Muscle layer of duodenum (tissue), 2 donors: ENCODE data around the gene ANKS3.
"Not testable (repeated sequence)": the region's sequence is repeated elsewhere in the genome, so short reads cannot be mapped to it uniquely, and the experiment has no call there.

Source experiments
- H3K27ac ChIP-seq: one replicate; pipeline ENCODE4 v1.7.0; 2013; ENCODE audit warnings: mild to moderate bottlenecking, low read length
- H3K27me3 ChIP-seq: one replicate; pipeline ENCODE4 v1.7.0; 2013; ENCODE audit warnings: low read depth, mild to moderate bottlenecking, control low read depth, low read length
- H3K36me3 ChIP-seq, 2 donors: one replicate each; pipeline ENCODE4 v1.7.0; 2013; ENCODE audit warnings: low read length in 2 of 2, control low read depth in 1 of 2, mild to moderate bottlenecking in 1 of 2; ENCODE audit not compliant: insufficient read depth in 2 of 2, control insufficient read depth in 1 of 2
- H3K4me1 ChIP-seq, 2 donors: one replicate each; pipeline ENCODE4 v1.7.0; 2013; ENCODE audit warnings: low read length in 2 of 2, mild to moderate bottlenecking in 2 of 2, control low read depth in 1 of 2, moderate library complexity in 1 of 2; ENCODE audit not compliant: insufficient read depth in 2 of 2, control insufficient read depth in 1 of 2
- H3K4me3 ChIP-seq, 2 donors: one replicate each; pipeline ENCODE4 v1.7.0; 2013; ENCODE audit warnings: low read length in 2 of 2, low read depth in 1 of 2, mild to moderate bottlenecking in 1 of 2
- H3K9me3 ChIP-seq, 2 donors: one replicate each; pipeline ENCODE4 v1.7.0; 2013; ENCODE audit warnings: low read length in 2 of 2, control low read depth in 1 of 2, mild to moderate bottlenecking in 1 of 2; ENCODE audit not compliant: control insufficient read depth in 1 of 2
- donor health status: healthy.

The ANKS3 gene

DNA sequence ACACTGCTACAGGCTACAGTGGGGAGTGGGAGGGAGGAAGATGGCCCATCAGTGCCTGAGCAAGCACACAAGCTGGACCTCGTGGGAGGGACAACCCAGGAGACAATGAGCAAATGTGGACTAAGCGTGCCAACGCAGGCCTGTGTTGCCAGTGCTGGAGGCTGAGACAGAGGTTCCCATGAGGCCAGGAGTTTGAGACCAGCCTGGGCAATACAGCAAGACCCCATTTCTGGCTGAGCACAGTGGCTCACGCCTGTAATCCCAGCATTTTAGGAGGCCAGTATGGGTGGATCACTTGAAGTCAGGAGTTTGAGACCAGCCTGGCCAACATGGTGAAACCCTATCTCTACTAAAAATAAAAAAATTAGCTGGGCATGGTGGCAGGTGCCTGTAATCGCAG, 4.3 kb upstream of the ANKS3 start:
- not testable (repeated sequence) for H3K36me3 ChIP-seq, H3K9me3 ChIP-seq, H3K4me3 ChIP-seq, H3K27ac ChIP-seq, H3K27me3 ChIP-seq
- peaks cover 0 to 20% of the 10 kb centered on the region in 2 donors for H3K4me1 ChIP-seq

DNA sequence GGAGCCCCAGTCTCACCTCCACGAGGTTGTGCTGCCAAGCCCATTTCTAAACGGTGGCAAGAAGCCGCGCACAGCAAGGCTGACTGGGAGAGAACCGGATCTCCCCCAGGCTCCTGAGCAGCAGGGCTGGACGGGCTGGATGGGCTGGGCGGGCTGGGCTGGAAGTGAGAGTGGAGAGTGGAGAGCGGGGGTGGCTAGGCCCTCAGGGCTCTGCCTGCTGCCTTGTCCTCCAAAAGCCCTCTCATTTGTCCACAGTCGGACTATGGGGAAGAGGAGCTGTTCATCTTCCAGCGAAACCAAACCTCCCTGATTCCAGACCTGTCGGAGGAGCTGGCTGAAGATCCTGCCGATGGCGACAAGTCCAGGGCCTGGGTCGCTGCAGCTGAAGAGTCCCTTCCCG, 3.5 kb upstream of the ANKS3 start:
- Histone ChIP-seq H3K27me3 (no peaks in the 10 kb centered on the region), H3K4me1 (peaks cover 0 to 16% of the 10 kb centered on the region in 2 donors), H3K36me3 (peaks cover 0 to 3% of the 10 kb centered on the region in 2 donors), H3K27ac (no peak overlapping the region), H3K4me3 (no peak overlapping the region), H3K9me3 (no peaks in the 10 kb centered on the region)

DNA sequence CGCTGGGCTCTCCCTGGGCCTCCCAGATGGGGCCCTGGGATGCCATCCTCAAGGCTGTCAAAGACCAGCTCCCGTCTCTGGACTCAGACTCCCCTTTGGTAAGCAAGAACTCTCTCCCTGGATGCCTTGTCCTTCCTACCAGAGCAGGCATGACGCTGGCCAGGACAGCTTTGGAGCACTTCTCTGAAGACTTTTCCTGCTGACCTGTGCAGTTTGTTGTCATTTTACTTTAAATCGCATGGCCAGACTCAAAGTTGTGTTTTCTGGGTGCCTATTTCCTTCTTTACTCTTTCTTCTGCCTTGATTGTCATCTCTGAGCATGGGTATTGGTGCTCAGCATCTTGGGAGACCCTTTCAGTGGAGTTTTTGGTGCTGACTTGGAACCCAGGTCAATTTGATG, 2.5 kb upstream of the ANKS3 start:
- Histone ChIP-seq H3K36me3 (peaks cover 0 to 3% of the 10 kb centered on the region in 2 donors), H3K9me3 (no peaks in the 10 kb centered on the region), H3K27me3 (no peaks in the 10 kb centered on the region), H3K27ac (no peak overlapping the region), H3K4me3 (no peak overlapping the region), H3K4me1 (peaks cover 0 to 16% of the 10 kb centered on the region in 2 donors)

DNA sequence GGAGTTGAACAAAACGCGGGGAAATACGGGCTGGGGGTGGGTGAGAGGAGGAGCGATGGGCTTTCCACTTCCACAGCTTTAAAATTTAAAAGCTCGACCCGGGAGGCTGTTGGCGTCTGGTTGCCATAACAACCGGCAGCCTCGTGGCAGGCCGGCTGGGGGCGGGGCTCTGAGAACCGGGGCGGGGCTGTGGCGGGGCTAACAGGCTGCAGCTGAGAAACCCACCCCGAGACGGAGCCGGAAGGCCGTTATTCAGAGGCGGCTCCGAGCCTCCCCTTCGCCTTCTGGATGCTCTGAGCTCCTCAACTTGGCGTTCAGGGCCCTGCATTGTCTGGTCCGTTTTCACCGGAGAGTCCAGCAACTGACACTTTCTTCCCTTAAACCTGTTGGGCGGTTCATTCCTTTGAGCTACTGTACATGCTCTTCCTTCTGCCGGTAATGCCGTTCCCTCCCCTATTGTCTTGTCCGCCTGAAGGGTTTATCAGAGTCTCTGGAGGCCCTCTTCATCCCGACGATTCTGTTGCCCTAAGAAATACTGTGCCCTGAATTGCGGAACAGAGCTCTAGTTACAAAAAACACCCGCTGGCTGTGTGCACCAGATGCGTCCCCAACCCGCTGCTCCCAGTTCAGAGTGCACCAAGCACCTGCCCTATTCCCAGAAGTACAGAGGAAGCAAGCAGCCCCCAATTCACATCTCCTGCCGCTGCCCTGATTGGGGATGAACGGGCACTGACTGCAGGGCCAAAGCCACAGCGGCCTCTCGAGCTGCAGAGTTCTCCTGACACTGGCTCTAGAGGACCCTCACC, 862 bp upstream of the ANKS3 start:
- Histone ChIP-seq H3K27ac (peak overlapping the region; percentile 71), H3K36me3 (peaks cover 5 to 12% of the 10 kb centered on the region in 2 donors), H3K4me3 (peak overlapping the region; percentile 90 to 100), H3K9me3 (no peaks in the 10 kb centered on the region), H3K4me1 (peaks cover 0 to 16% of the 10 kb centered on the region in 2 donors), H3K27me3 (no peaks in the 10 kb centered on the region)

DNA sequence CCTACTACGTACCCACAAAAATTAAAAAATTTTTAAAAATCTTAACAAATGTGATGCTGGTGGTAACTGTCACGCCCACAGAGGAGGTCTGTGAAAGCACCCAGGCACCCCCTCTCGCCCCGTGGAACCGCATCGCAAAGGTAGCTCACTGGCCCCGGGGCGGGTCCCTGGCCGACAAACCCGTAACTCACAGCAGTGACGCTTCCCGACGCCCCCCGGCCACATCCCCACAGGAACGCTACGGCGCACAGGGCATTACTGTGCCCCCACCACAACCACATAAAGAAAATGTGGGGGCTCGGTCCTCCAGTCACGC, 366 bp downstream of the ANKS3 start:
- Histone ChIP-seq H3K27me3 (no peaks in the 10 kb centered on the region), H3K9me3 (no peaks in the 10 kb centered on the region), H3K4me3 (peak overlapping the region; percentile 90 to 100), H3K4me1 (peaks cover 0 to 16% of the 10 kb centered on the region in 2 donors), H3K27ac (no peak overlapping the region), H3K36me3 (peaks cover 8 to 20% of the 10 kb centered on the region in 2 donors)

DNA sequence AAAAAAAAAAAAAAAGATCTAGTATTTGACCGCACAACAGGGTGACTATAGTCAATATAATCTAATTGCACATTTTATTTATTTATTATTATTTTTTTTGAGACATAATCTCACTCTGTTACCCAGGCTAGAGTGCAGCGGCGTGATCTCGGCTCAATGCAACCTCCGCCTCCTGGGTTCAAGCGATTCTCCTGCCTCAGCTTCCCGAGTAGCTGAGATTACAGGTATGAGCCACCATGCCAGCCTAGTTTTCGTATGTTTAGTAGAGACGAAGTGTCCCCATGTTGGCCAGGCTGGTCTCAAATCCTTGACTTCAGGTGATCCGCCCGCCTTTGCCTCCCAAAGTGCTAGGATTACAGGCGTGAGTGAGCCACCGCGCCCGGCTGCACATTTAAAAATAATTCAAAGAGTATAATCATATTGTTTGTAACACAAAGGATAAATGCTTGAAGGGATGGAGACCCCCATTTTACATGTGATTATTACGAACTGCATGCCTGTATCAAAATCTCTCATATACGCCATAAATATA, 794 bp downstream of the ANKS3 start:
- no peaks in the 10 kb centered on the region for H3K27me3 ChIP-seq
- H3K27ac ChIP-seq: no peak overlapping the region
- H3K4me1 ChIP-seq: peaks cover 0 to 16% of the 10 kb centered on the region in 2 donors
- peaks cover 10 to 25% of the 10 kb centered on the region in 2 donors for H3K36me3 ChIP-seq
- peak overlapping the region; percentile 90 to 100 for H3K4me3 ChIP-seq
- no peaks in the 10 kb centered on the region for H3K9me3 ChIP-seq

DNA sequence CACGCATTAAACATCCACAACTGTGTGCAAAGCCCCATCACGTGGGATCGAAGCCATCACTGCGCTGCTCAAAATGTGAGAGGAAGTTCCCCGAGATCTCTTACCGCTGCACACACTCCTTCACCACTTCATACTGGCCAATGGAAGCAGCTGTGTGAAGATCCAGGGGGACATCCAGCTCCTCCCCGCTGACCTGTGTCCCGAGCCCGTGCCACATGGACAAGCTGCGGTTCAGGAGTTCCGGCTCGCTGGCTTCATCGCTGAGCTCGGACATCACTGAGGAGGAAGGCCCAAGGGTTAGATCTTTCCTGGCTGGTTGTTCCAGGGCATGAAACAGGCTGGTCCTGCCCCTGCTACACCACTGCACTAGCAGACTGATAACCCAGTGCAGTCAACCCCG, 4.2 kb downstream of the ANKS3 start:
- Histone ChIP-seq H3K27ac (no peak overlapping the region), H3K36me3 (peaks cover 18 to 49% of the 10 kb centered on the region in 2 donors)

DNA sequence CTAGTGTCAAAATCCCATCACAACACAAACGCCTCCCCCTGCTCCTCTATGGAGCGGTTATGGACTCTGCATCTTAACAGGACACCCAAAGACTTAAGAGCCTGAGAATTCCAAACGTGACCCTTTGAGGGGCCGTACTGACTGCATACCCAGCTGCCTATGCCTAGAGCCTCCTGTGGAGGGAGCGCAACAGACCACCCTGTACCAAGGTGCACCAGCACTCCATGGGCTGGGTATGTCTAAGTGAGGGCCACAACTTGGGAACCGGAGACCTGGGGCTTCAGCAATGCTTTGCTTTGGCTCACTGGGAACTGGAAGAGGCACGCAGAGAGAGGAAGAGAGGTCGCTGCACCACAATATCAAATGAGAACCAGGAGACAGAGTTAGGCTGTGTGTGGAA, 5.4 kb downstream of the ANKS3 start:
- H3K4me1 ChIP-seq: peaks cover 0 to 5% of the 10 kb centered on the region in 2 donors
- peaks cover 24 to 56% of the 10 kb centered on the region in 2 donors for H3K36me3 ChIP-seq
- H3K27ac ChIP-seq: no peak overlapping the region
- H3K9me3 ChIP-seq: no peaks in the 10 kb centered on the region
- no peaks in the 10 kb centered on the region for H3K27me3 ChIP-seq
- no peak overlapping the region for H3K4me3 ChIP-seq

More for the DNA sequence above, 4.2 kb downstream of the ANKS3 start:
- no peaks in the 10 kb centered on the region for H3K27me3 ChIP-seq
- H3K4me3 ChIP-seq: no peak overlapping the region
- no peaks in the 10 kb centered on the region for H3K9me3 ChIP-seq
- peaks cover 0 to 6% of the 10 kb centered on the region in 2 donors for H3K4me1 ChIP-seq

DNA sequence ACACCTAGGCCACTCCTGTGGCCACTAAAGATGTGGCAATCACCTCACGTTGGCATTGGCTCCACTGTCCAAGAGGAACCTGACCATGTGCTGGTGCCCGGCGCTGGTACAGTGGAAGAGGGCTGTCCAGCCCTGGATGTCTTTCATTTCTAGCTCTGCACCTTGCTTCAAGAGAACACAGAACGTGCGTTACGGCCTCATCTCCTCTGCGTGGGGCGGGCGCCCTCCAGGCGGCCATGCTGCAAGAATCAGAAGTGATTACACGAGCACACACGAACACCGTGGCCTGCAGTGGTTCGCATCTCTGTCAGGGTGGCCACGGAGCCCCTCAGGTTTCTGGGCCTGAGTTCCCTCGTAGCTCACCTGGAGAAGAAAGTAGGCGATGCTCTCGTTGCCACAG, 7.5 kb downstream of the ANKS3 start:
- Histone ChIP-seq H3K9me3 (no peaks in the 10 kb centered on the region), H3K4me1 (no peaks in the 10 kb centered on the region), H3K36me3 (peaks cover 30 to 61% of the 10 kb centered on the region in 2 donors), H3K4me3 (no peak overlapping the region), H3K27ac (no peak overlapping the region), H3K27me3 (no peaks in the 10 kb centered on the region)

DNA sequence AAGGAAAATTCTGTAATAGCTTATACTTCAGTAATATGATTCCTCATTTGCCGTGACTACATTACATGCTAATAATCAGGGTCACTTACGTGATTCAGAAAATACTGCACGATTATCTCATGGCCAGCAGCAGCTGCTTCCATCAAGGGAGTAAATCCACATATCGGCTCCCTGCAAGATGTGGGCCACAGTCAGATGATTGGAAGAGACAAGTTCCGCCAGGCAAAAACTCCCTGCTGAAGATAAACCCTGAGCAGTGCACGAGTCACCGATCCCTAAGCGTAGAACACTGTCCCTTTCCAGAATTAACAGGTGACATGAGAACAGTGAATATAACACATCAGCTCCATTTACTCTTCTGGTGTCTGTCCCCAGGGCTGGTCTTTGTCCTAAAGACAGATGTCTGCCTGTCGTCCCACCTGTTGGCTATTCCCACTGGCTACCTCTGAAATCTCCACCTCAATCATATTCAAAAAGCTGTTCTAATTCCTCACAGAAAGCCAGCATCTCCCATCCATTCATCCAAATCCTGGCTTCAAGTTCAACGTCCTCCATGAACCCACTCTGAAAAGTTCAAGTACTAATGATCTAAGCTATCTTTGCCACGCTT, 9.3 kb downstream of the ANKS3 start:
- Histone ChIP-seq H3K27me3 (no peaks in the 10 kb centered on the region), H3K4me3 (no peak overlapping the region), H3K9me3 (no peaks in the 10 kb centered on the region), H3K27ac (no peak overlapping the region), H3K36me3 (peaks cover 25 to 50% of the 10 kb centered on the region in 2 donors), H3K4me1 (no peaks in the 10 kb centered on the region)

DNA sequence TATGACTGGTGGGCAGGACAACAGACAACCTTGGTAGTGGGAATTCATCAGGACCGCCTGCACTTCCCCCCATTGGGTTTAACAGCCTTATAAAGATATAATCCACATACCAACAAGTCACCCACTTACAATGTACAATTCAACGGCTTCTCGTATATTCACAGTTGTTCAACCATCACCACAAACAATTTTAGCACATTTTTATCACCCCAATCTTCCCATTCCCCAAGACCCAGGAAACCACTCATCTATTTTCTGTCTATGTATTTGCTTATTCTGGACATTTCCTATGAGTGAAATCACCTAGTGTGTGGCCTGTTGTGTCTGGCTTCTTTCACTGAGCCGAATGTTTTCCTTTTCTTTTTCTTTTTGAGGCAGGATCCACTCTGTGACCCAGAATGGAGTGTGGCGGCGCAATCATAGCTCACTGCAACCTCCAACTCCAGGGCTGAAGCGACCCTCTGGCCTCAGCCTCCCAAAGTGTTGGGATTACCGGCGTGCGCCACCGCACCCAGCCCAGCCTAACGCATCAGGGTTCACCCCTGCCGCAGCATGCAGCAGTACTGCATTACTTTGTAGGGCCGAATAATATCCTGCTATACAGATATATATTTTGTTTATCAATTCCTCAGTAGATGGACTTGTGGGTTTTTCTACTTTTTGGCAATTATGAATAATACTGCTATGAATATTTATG, 10.9 kb downstream of the ANKS3 start:
- Histone ChIP-seq H3K9me3 (no peaks in the 10 kb centered on the region), H3K27me3 (no peaks in the 10 kb centered on the region), H3K4me3 (no peak overlapping the region), H3K4me1 (no peaks in the 10 kb centered on the region), H3K27ac (no peak overlapping the region), H3K36me3 (peaks cover 20 to 48% of the 10 kb centered on the region in 2 donors)
